Inflammatory macrophage treated with lipopolysaccharide for 1 hour (primary cell): Measurements from ENCODE around the gene GPN1.
"Not testable (repeated sequence)": the region's sequence is repeated elsewhere in the genome, so short reads cannot be mapped to it uniquely, and the experiment has no call there.

Source experiments
- DNase-seq, 2 donors: peaks; one replicate each; pipeline ENCODE4 v3.0.0-alpha.2; 2020 to 2022

GPN1 gene

GRCh38 chr2:27672723-27673486 is 44.1 kb downstream of the GPN1 start:
- no peak for DNase-seq

GRCh38 chr2:27680571-27680970 is 51.7 kb downstream of the GPN1 start:
- no peak for DNase-seq

GRCh38 chr2:27681841-27682240 is 53.0 kb downstream of the GPN1 start:
- peak; percentile 32 to 80 for DNase-seq

- peak in 1 of 2 donors; percentile 83 for DNase-seq
Measured at GRCh38 chr2:27682334-27682771, 53.5 kb downstream of the GPN1 start.

DNA sequence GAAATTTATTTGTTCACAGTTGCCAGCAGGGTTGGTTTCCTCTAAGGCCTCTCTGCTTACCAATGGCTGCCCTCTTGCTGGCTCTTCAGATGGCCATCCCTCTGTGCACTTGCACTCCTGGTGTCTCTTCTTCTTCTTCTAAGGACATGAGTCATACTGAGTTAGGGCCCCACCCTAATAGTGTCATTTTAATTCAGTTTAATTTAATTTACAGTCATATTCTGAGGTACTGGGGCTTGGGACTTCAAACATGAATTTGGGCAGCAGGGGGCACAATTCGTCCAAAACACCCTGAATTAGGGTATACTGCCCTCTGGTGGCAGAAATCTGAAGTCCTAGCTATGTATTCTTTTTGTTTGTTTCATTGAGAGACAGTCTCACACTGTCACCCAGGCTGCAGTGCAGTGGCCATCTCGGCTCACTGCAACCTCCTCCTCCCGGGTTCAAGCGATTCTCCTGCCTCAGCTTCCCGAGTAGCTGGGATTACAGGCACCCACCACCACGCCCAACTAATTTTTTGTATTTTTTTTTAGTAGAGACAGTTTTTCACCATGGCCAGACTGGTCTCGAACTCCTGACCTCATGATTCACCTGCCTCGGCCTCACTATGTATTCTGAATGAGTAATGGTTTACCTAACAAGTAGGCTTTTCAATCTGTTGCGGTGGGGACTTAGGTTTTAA is 54.7 kb downstream of the GPN1 start:
- DNase-seq = peak; percentile 84 to 100

DNA sequence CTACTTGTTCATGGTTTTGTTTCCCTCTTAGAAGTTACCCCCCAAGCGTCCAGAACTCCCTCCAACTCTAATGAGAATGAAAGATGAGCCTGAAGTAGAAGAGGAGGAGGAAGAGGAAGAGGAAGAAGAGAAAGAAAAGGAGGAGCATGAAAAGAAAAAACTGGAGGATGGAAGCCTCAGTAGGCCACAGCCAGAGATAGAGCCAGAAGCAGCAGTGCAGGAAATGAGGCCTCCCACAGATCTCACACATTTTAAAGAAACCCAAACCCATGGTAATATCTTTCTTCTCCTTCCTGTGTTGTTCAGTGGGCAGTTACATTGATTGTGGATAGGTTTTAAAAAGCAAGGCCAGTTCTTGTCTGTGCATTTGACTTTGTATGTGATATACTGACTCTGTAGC is 56.2 kb downstream of the GPN1 start:
- not testable (repeated sequence) for DNase-seq

DNA sequence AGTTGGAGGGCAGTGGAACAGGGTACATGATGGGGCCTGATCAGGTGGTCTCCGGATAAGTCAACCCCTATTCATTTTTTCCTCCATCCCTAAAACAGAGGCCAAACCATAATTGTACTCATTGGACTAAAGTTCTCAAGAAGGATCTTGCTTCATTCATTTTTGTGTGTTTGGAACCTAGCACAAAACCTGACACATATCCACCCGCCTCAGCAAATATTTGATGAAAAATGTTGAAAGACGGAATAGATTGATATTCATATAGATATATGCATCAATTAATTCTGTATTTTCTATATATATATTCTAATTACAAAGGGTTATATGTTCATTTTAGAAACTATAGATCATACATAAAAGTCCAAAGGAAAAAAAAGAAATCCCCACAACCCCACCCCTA is 56.7 kb downstream of the GPN1 start:
- no peak for DNase-seq

DNA sequence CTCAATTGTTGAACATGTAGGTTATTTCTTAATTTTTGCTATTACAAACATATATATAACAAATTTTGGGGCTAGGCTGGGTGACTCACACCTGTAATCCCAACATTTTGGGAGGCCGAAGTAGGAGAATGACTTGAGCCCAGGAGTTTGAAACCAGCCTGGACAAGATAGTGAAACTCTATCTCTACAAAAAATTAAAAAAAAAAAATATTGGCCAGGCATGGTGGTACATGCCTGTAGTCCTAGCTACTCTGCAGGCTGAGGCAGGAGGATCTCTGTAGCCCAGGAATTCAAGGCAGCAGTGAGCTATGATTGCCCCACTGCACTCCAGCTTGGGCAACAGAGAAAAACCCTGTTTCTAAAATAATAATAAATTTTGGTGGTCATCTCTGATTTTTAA is 58.4 kb downstream of the GPN1 start:
- DNase-seq = no peak

DNA sequence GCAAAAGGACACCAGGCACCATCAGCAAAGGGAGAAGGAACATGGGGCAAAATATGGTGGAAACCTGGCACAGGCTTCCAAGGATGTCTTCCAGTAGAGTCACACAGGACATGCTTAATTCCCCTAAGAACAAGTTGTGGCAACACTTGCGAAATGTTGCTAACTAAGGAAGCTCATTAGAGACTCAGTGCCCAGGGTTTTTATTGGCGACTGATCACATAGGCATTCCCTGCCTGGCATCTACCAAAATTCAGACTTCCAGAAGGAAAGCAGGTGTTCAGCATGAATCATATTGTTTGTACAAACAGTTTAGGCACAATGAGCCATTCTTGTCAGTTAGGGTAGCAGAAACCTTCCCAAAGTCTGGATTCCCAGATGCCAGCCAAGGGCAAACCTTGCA is 60.6 kb downstream of the GPN1 start:
- DNase-seq = no peak

DNA sequence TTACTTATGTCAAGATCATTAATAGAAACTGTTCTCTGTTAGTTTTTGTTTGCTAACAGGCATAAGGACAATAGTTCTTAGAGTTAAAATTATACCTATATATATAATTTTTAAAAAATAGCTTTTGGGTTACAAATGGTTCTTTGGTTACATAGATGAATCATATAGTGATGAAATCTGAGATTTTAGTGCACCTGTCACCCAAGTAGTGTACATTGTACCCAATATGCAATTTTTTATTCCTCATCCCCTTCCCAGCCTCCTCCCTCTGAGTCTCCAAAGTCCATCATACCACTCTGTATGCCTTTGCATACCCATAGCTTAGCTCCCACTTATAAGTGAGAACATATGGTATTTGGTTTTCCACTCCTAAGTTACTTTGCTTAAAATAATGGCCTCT is 61.2 kb downstream of the GPN1 start:
- DNase-seq = no peak

GRCh38 chr2:27697660-27698059 is 68.8 kb downstream of the GPN1 start:
- DNase-seq = no peak
